H1 (cell line): ENCODE data around the gene GID8. TPM values are rescaled to one million over a fixed set of nuclear protein-coding genes. Genes with fewer than 3 reads are reported as not detected.

Source experiments
- CEBPB ChIP-seq: IDR thresholded peaks from 2 replicates; pipeline ENCODE4 v1.6.1; 2012; ENCODE audit warnings: low read depth, low read length
- CHD2 ChIP-seq: IDR thresholded peaks from 2 replicates; pipeline ENCODE4 v1.6.1; 2012; ENCODE audit warnings: low read length, improper control_type of control experiment
- CHD7 ChIP-seq: fragments of 300-600 bp; sonication (generic); IDR thresholded peaks from 2 replicates; pipeline ENCODE4 v1.7.1; 2012; ENCODE audit warnings: low read length, moderate library complexity, mild to moderate bottlenecking, inconsistent platforms; ENCODE audit not compliant: insufficient replicate concordance
- JUND ChIP-seq: IDR thresholded peaks from 2 replicates; pipeline ENCODE4 v1.6.1; 2011; ENCODE audit warnings: mild to moderate bottlenecking, improper control_type of control experiment, low read length
- KDM1A ChIP-seq: fragments of 200-600, 300-600 bp; sonication (generic); IDR thresholded peaks from 2 replicates; pipeline ENCODE4 v1.7.1; 2016; ENCODE audit warnings: mild to moderate bottlenecking, low read length, borderline replicate concordance
- NRF1 ChIP-seq: IDR thresholded peaks from 2 replicates; pipeline ENCODE4 v1.6.1; 2011; ENCODE audit warnings: mild to moderate bottlenecking, low read depth, low read length, improper control_type of control experiment
- SIN3A ChIP-seq, 2 experiments: IDR thresholded peaks in 1 of 2; conservative IDR thresholded peaks in 1 of 2; 2 replicates each; pipeline ENCODE4 v1.6.1; 2011 to 2012; ENCODE audit warnings: low read length in 2 of 2, improper control_type of control experiment in 1 of 2, low read depth in 1 of 2, mild to moderate bottlenecking in 1 of 2
- TCF12 ChIP-seq: IDR thresholded peaks from 2 replicates; pipeline ENCODE4 v1.6.1; 2011; ENCODE audit warnings: low read depth, mild to moderate bottlenecking, low read length
- polyA plus RNA-seq, 7 experiments: library from polyadenylated mRNA; depleted of rRNA in 3 of 7; stranded (reverse) in 5 of 7; unstranded in 2 of 7; fragments of >200 nt in 5 of 7; fragments of 200-250 nt in 2 of 7; gene quantifications; 1 replicate in 5 of 7; 2 replicates in 1 of 7; 4 replicates in 1 of 7; pipeline versions ENCODE4 v1.2.1 to v1.2.3, GENCODE V29; 2011 to 2013; ENCODE audit warnings: missing spikeins in 2 of 7, mixed read lengths in 2 of 7
- total RNA-seq: library from RNA; stranded (reverse); fragmentation: NEBNext Ultra II Directional; extraction: Animal tissue kit (Norgen Biotek cat#: 25700); gene quantifications from 2 replicates; pipeline ENCODE4 v1.2.1, GENCODE V29; 2021

GID8 gene
- total and polyA plus RNA-seq, 2 of the 8 experiments (the other 6 are each of a cell fraction or from before 2014, with no cell fraction given), result 39.7 to 72.9 TPM

DNA sequence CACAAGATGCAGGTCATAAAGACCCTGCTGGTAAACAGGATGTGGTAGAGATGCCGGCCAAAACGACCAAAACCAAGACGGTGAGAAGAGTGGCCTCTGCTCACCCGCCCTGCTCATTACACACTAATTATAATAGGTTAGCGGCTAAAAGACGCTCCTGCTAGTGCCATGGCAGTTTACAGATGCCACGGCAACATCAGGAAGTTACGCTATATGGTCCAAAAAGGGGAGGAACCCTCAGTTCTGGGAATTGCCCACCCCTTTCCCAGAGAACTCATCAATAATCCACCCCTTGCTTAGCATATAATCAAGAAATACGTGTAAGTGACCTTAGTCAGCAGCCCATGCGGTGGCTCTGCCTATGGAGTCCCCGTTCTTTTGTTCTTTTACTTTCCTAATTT is 51.3 kb downstream of the GID8 start (continued):
- TF ChIP-seq CHD7 (no peak), CEBPB (no peak), NRF1 (no peak), CHD2 (no peak), KDM1A (no peak), TCF12 (no peak), SIN3A (conservative IDR thresholded peaks at IDR 0.05 in 1 of 2, IDR thresholded peaks at IDR 0.05 in 1 of 2; ENCODE audit: low read depth in 1 of 2, low read length in 2 of 2) (no peak), JUND (no peak)
- TF ChIP-seq, all 59 proteins: peak for 0
